GM12878 (cell line): ENCODE data around the gene ZNF613. TPM values are rescaled to one million over a fixed set of nuclear protein-coding genes. Genes with fewer than 3 reads are reported as not detected.

Experiments used
- ATAC-seq: fragments of 200-7000 bp; cut with Tn5 transposase; 3 replicates; pipeline ENCODE4 v1.9.1; 2020; ENCODE audit warnings: mild to moderate bottlenecking, moderate library complexity
- BruUV-seq: library from RNA; stranded (reverse); fragments of 400-500 nt; replicated peaks from 2 replicates; lab custom pipeline; 2021; lab: Mats Ljungman, UMichigan
- CTCF ChIA-PET: fragments of 300-600 bp; sonication (Branson Sonifier 250); formaldehyde crosslinking; extraction: SDS; loops from one replicate; lab custom pipeline; 2021; ENCODE audit warnings: inconsistent platforms; lab: Yijun Ruan, JAX
- POLR2A ChIA-PET: fragments of 350-600 bp; formaldehyde crosslinking; extraction: SDS; loops from one replicate; lab custom pipeline; 2021; ENCODE audit warnings: inconsistent platforms; lab: Charles Lee
- RAD21 ChIA-PET: fragments of 300-600 bp; sonication (Branson Sonifier 250); formaldehyde crosslinking; loops from one replicate; lab custom pipeline; 2023; ENCODE audit warnings: antibody characterized with exemption; ENCODE audit not compliant: unreplicated experiment; lab: Charles Lee
- SMC1A ChIA-PET: fragments of 300-600 bp; sonication (Branson Sonifier 250); formaldehyde crosslinking; loops from one replicate; lab custom pipeline; 2023; ENCODE audit not compliant: unreplicated experiment, uncharacterized antibody; lab: Charles Lee
- DNase-seq: peaks from one replicate; pipeline ENCODE4 v3.0.0-alpha.2; 2011; ENCODE audit warnings: low read depth, low spot score
- FAIRE-seq: peaks from 3 replicates; lab custom pipeline; 2011; peaks lifted over from hg19 to GRCh38; lab: Jason Lieb, UNC
- H2AFZ ChIP-seq: 2 replicates; pipeline ENCODE4 v1.6.0; 2011; ENCODE audit warnings: low read depth, low read length, control low read depth; ENCODE audit not compliant: control insufficient read depth
- H3K27ac ChIP-seq: 2 replicates; pipeline ENCODE4 v1.5.1; 2011; ENCODE audit warnings: control low read depth; ENCODE audit not compliant: control insufficient read depth, insufficient read depth
- H3K27me3 ChIP-seq, 2 experiments: replicated peaks in 1 of 2; 2 replicates each; pipeline versions ENCODE4 v1.6.0 to v1.6.1; 2011; ENCODE audit warnings: low read length in 1 of 2; ENCODE audit not compliant: control insufficient read depth in 2 of 2, insufficient read depth in 2 of 2
- H3K36me3 ChIP-seq, 2 experiments: 2 replicates each; pipeline ENCODE4 v1.5.1; 2011; ENCODE audit warnings: low read length in 1 of 2; ENCODE audit not compliant: control insufficient read depth in 2 of 2, insufficient read depth in 2 of 2
- H3K4me1 ChIP-seq: 2 replicates; pipeline ENCODE4 v1.6.1; 2011; ENCODE audit warnings: mild to moderate bottlenecking, low read length, moderate library complexity, mixed read lengths; ENCODE audit not compliant: control insufficient read depth, insufficient read depth
- H3K4me2 ChIP-seq: 2 replicates; pipeline ENCODE4 v1.6.0; 2011; ENCODE audit warnings: control low read depth; ENCODE audit not compliant: control insufficient read depth, insufficient read depth
- H3K4me3 ChIP-seq: fragments of 200-600 bp; sonication (generic); 2 replicates; pipeline ENCODE4 v1.5.1; 2016
- H3K79me2 ChIP-seq: 2 replicates; pipeline ENCODE4 v1.6.0; 2011; ENCODE audit warnings: low read length; ENCODE audit not compliant: control insufficient read depth, insufficient read depth
- H3K9ac ChIP-seq: 2 replicates; pipeline ENCODE4 v1.8.0; 2011; ENCODE audit warnings: low read length, control low read depth, mixed read lengths; ENCODE audit not compliant: control insufficient read depth, insufficient read depth
- H3K9me3 ChIP-seq: replicated peaks from 3 replicates; pipeline ENCODE4 v1.5.1; 2011; ENCODE audit warnings: mild to moderate bottlenecking, low read length; ENCODE audit not compliant: control insufficient read depth, insufficient read depth
- H4K20me1 ChIP-seq: 2 replicates; pipeline ENCODE4 v1.6.0; 2011; ENCODE audit not compliant: control insufficient read depth, insufficient read depth
- FOS ChIP-seq: IDR thresholded peaks from 3 replicates; pipeline ENCODE4 v1.6.1; 2011; ENCODE audit warnings: borderline replicate concordance; ENCODE audit not compliant: insufficient read length; ENCODE audit errors: extremely low read depth
- LARP7 ChIP-seq: fragments of 450-650 bp; IDR thresholded peaks from 2 replicates; pipeline ENCODE4 v1.6.1; 2017; ENCODE audit warnings: mild to moderate bottlenecking
- TCF7 ChIP-seq: IDR thresholded peaks from 2 replicates; pipeline ENCODE4 v1.6.1; 2014; ENCODE audit warnings: antibody characterized with exemption, borderline replicate concordance
- ZNF207 ChIP-seq: fragments of 450-650 bp; IDR thresholded peaks from 2 replicates; pipeline ENCODE4 v1.6.1; 2014; ENCODE audit warnings: antibody characterized with exemption, mild to moderate bottlenecking, borderline replicate concordance
- ZNF217 ChIP-seq: fragments of 450-650 bp; IDR thresholded peaks from 2 replicates; pipeline ENCODE4 v1.6.1; 2017; ENCODE audit warnings: antibody characterized with exemption, mild to moderate bottlenecking
- WGBS: methylation state at CpG from one replicate; pipeline ENCODE4 v1.1.6; 2016; ENCODE audit warnings: low lambda C conversion rate; ENCODE audit not compliant: insufficient replicate concordance, insufficient coverage; ENCODE audit errors: missing lambda C conversion rate; 5-methylcytosine and 5-hydroxymethylcytosine counted together
- in situ Hi-C: fragments of 300-500 bp; cut with MboI; formaldehyde crosslinking; loops from 9 replicates; pipeline ENCODE4 v1.14.3; 2018; ENCODE audit warnings: mixed read lengths
- intact Hi-C: fragments of 100-400 bp; cut with micrococcal nuclease; formaldehyde crosslinking; loops from one replicate; pipeline ENCODE4 v1.14.2; 2022; ENCODE audit not compliant: unreplicated experiment
- polyA plus RNA-seq, 11 experiments: library from polyadenylated mRNA; depleted of rRNA in 4 of 11; unstranded in 6 of 11; stranded (reverse) in 5 of 11; fragments of >200 nt; fragmentation: Nextera tagmentation in 4 of 11; fragmentation: Illumina TruSeq in 1 of 11; extraction: Ambion mirVana in 4 of 11; extraction: Trizol in 1 of 11; gene quantifications; 1 replicate in 1 of 11; 2 replicates in 10 of 11; pipeline versions ENCODE4 v1.2.1 to v1.2.3, GENCODE V29; 2011 to 2016; ENCODE audit warnings: inconsistent platforms in 2 of 11, missing spikeins in 2 of 11, low read depth in 1 of 11
- total RNA-seq, 4 experiments: library from RNA; depleted of rRNA in 3 of 4; stranded (reverse); fragments of >200 nt in 3 of 4; fragmentation: Illumina TruSeq in 1 of 4; extraction: Trizol in 1 of 4; gene quantifications; 2 replicates each; pipeline versions ENCODE4 v1.2.1 to v1.2.3, GENCODE V29; 2013 to 2021
- TF ChIP-seq, protein P1 (sequence below): fragments of 450-650 bp; IDR thresholded peaks from 2 replicates; pipeline ENCODE4 v1.6.1; 2017; ENCODE audit warnings: mild to moderate bottlenecking, moderate library complexity
- TF ChIP-seq, protein P2 (sequence below): fragments of 450-650 bp; IDR thresholded peaks from 2 replicates; pipeline ENCODE4 v1.6.1; 2018; ENCODE audit warnings: borderline replicate concordance, mild to moderate bottlenecking; ENCODE audit not compliant: partially characterized antibody
- TF ChIP-seq, protein P3 (sequence below): IDR thresholded peaks from 2 replicates; pipeline ENCODE4 v1.6.1; 2012; ENCODE audit warnings: low read length, inconsistent platforms
- TF ChIP-seq, protein P4 (sequence below): fragments of 450-650 bp; formaldehyde crosslinking; IDR thresholded peaks from 2 replicates; pipeline ENCODE4 v1.4.0; 2022; ENCODE audit warnings: mild to moderate bottlenecking, moderate library complexity
- TF ChIP-seq, protein P5 (sequence below): fragments of 450-650 bp; IDR thresholded peaks from 2 replicates; pipeline ENCODE4 v1.6.1; 2016; ENCODE audit warnings: mild to moderate bottlenecking

ZNF613 gene
- total and polyA plus RNA-seq, 10 of the 15 experiments (the other 5 are each of a cell fraction or from before 2014, with no cell fraction given), result 3.3 to 7.8 (median 5.0) TPM

DNA sequence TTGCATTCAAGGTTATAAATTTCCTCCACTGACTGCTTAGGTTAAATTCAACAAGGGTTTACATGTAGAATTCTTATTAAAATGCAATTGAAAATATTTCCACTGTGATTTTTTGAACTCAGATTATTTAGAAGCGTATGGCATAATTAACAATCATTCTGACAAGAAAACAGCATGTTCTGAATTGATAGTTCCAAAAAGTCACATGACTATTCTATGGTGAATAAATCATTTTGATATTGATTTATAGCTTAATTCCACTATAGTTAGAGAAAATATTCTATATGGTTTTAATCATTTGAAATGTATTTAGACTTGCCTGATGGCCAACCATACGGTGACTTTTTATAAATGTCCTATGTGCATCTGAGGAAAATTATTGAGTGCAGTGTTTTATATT, 42.6 kb upstream of the ZNF613 start:
- ChIA-PET SMC1A (no interaction called here), RAD21 (no interaction called here), POLR2A (no interaction called here), CTCF (no interaction called here)
- no peak overlapping the region for H3K27ac ChIP-seq
- DNase-seq, result no peak
- H3K4me3 ChIP-seq, result no peak overlapping the region
- H3K27me3 ChIP-seq, result no peaks in the 10 kb centered on the region
- intact Hi-C loops, result no loop called here
- FAIRE-seq, result no peak
- H2AFZ ChIP-seq, result no peak overlapping the region
- no peak for ATAC-seq
- in situ Hi-C loops, result no loop called here
- no peaks in the 10 kb centered on the region for H3K79me2 ChIP-seq
- H3K9me3 ChIP-seq, result peaks cover 16% of the 10 kb centered on the region
- H3K4me2 ChIP-seq, result no peak overlapping the region
- H4K20me1 ChIP-seq, result no peaks in the 10 kb centered on the region
- H3K4me1 ChIP-seq, result no peaks in the 10 kb centered on the region
- H3K36me3 ChIP-seq, result no peaks in the 10 kb centered on the region
- H3K9ac ChIP-seq, result no peak overlapping the region
- WGBS, result 100% methylated on average over 2 of the region's 2 CpGs
- no TSS peak for BruUV-seq
- no peak for TF ChIP-seq LARP7
- TF ChIP-seq, protein P1, sequence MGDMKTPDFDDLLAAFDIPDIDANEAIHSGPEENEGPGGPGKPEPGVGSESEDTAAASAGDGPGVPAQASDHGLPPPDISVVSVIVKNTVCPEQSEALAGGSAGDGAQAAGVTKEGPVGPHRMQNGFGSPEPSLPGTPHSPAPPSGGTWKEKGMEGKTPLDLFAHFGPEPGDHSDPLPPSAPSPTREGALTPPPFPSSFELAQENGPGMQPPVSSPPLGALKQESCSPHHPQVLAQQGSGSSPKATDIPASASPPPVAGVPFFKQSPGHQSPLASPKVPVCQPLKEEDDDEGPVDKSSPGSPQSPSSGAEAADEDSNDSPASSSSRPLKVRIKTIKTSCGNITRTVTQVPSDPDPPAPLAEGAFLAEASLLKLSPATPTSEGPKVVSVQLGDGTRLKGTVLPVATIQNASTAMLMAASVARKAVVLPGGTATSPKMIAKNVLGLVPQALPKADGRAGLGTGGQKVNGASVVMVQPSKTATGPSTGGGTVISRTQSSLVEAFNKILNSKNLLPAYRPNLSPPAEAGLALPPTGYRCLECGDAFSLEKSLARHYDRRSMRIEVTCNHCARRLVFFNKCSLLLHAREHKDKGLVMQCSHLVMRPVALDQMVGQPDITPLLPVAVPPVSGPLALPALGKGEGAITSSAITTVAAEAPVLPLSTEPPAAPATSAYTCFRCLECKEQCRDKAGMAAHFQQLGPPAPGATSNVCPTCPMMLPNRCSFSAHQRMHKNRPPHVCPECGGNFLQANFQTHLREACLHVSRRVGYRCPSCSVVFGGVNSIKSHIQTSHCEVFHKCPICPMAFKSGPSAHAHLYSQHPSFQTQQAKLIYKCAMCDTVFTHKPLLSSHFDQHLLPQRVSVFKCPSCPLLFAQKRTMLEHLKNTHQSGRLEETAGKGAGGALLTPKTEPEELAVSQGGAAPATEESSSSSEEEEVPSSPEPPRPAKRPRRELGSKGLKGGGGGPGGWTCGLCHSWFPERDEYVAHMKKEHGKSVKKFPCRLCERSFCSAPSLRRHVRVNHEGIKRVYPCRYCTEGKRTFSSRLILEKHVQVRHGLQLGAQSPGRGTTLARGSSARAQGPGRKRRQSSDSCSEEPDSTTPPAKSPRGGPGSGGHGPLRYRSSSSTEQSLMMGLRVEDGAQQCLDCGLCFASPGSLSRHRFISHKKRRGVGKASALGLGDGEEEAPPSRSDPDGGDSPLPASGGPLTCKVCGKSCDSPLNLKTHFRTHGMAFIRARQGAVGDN, result no peak
- TF ChIP-seq ZNF217, result no peak
- TF ChIP-seq, protein P2, sequence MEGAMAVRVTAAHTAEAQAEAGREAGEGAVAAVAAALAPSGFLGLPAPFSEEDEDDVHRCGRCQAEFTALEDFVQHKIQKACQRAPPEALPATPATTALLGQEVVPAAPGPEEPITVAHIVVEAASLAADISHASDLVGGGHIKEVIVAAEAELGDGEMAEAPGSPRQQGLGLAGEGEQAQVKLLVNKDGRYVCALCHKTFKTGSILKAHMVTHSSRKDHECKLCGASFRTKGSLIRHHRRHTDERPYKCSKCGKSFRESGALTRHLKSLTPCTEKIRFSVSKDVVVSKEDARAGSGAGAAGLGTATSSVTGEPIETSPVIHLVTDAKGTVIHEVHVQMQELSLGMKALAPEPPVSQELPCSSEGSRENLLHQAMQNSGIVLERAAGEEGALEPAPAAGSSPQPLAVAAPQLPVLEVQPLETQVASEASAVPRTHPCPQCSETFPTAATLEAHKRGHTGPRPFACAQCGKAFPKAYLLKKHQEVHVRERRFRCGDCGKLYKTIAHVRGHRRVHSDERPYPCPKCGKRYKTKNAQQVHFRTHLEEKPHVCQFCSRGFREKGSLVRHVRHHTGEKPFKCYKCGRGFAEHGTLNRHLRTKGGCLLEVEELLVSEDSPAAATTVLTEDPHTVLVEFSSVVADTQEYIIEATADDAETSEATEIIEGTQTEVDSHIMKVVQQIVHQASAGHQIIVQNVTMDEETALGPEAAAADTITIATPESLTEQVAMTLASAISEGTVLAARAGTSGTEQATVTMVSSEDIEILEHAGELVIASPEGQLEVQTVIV, result no peak
- TF ChIP-seq, protein P3, sequence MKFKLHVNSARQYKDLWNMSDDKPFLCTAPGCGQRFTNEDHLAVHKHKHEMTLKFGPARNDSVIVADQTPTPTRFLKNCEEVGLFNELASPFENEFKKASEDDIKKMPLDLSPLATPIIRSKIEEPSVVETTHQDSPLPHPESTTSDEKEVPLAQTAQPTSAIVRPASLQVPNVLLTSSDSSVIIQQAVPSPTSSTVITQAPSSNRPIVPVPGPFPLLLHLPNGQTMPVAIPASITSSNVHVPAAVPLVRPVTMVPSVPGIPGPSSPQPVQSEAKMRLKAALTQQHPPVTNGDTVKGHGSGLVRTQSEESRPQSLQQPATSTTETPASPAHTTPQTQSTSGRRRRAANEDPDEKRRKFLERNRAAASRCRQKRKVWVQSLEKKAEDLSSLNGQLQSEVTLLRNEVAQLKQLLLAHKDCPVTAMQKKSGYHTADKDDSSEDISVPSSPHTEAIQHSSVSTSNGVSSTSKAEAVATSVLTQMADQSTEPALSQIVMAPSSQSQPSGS, result no peak
- TF ChIP-seq, protein P4, sequence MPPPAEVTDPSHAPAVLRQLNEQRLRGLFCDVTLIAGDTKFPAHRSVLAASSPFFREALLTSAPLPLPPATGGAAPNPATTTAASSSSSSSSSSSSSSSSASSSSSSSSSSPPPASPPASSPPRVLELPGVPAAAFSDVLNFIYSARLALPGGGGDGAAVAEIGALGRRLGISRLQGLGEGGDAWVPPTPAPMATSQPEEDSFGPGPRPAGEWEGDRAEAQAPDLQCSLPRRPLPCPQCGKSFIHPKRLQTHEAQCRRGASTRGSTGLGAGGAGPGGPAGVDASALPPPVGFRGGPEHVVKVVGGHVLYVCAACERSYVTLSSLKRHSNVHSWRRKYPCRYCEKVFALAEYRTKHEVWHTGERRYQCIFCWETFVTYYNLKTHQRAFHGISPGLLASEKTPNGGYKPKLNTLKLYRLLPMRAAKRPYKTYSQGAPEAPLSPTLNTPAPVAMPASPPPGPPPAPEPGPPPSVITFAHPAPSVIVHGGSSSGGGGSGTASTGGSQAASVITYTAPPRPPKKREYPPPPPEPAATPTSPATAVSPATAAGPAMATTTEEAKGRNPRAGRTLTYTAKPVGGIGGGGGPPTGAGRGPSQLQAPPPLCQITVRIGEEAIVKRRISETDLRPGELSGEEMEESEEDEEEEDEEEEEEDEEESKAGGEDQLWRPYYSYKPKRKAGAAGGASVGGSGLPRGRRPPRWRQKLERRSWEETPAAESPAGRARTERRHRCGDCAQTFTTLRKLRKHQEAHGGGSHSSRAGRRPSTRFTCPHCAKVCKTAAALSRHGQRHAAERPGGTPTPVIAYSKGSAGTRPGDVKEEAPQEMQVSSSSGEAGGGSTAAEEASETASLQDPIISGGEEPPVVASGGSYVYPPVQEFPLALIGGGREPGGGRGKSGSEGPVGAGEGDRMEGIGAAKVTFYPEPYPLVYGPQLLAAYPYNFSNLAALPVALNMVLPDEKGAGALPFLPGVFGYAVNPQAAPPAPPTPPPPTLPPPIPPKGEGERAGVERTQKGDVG (CRISPR knock-in tag), result no peak
- no peak for TF ChIP-seq ZNF207
- TF ChIP-seq, protein P5, sequence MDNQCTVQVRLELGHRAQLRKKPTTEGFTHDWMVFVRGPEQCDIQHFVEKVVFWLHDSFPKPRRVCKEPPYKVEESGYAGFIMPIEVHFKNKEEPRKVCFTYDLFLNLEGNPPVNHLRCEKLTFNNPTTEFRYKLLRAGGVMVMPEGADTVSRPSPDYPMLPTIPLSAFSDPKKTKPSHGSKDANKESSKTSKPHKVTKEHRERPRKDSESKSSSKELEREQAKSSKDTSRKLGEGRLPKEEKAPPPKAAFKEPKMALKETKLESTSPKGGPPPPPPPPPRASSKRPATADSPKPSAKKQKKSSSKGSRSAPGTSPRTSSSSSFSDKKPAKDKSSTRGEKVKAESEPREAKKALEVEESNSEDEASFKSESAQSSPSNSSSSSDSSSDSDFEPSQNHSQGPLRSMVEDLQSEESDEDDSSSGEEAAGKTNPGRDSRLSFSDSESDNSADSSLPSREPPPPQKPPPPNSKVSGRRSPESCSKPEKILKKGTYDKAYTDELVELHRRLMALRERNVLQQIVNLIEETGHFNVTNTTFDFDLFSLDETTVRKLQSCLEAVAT, result no peak
- no peak for TF ChIP-seq FOS
- no peak for TF ChIP-seq TCF7
